ENCODE data around the gene CANT1.

CANT1 gene

DNA sequence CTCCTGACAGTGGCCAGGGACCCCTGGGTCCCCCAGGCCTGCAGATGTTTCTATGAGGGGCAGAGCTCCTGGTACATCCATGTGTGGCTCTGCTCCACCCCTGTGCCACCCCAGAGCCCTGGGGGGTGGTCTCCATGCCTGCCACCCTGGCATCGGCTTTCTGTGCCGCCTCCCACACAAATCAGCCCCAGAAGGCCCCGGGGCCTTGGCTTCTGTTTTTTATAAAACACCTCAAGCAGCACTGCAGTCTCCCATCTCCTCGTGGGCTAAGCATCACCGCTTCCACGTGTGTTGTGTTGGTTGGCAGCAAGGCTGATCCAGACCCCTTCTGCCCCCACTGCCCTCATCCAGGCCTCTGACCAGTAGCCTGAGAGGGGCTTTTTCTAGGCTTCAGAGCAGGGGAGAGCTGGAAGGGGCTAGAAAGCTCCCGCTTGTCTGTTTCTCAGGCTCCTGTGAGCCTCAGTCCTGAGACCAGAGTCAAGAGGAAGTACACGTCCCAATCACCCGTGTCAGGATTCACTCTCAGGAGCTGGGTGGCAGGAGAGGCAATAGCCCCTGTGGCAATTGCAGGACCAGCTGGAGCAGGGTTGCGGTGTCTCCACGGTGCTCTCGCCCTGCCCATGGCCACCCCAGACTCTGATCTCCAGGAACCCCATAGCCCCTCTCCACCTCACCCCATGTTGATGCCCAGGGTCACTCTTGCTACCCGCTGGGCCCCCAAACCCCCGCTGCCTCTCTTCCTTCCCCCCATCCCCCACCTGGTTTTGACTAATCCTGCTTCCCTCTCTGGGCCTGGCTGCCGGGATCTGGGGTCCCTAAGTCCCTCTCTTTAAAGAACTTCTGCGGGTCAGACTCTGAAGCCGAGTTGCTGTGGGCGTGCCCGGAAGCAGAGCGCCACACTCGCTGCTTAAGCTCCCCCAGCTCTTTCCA, 39.5 kb upstream of the CANT1 start:
- H3K36me3 ChIP-seq (ENCODE audit: insufficient read depth, low read length): no peaks in the 10 kb centered on the region
- 89% methylated on average over 21 of the region's 21 CpGs for WGBS
- peaks cover 17% of the 10 kb centered on the region for H3K9me3 ChIP-seq (ENCODE audit: insufficient read depth, low read depth, low read length)
- H3K27ac ChIP-seq (ENCODE audit: low read depth, low read length): no peak overlapping the region
- no peak overlapping the region for H3K9ac ChIP-seq (ENCODE audit: low read depth, low read length)
- H3K27me3 ChIP-seq (ENCODE audit: insufficient read depth, low read length): no peaks in the 10 kb centered on the region; the same call in 1 of the 2 replicates
- H3K4me3 ChIP-seq (ENCODE audit: low read length): no peak overlapping the region
- H3K4me1 ChIP-seq (ENCODE audit: insufficient read depth, low read length): no peaks in the 10 kb centered on the region

- Histone ChIP-seq H3K9me3 (ENCODE audit: insufficient read depth, low read depth, low read length) (peaks cover 8% of the 10 kb centered on the region), H3K4me1 (ENCODE audit: insufficient read depth, low read length) (no peaks in the 10 kb centered on the region), H3K36me3 (ENCODE audit: insufficient read depth, low read length) (no peaks in the 10 kb centered on the region), H3K27ac (ENCODE audit: low read depth, low read length) (no peak overlapping the region), H3K4me3 (ENCODE audit: low read length) (no peak overlapping the region), H3K27me3 (ENCODE audit: insufficient read depth, low read length) (no peaks in the 10 kb centered on the region; the same call in 1 of the 2 replicates), H3K9ac (ENCODE audit: low read depth, low read length) (no peak overlapping the region)
- 89% methylated on average over 41 of the region's 41 CpGs for WGBS
Observed at GRCh38 chr17:79047923-79048825, 38.6 kb upstream of the CANT1 start.

GRCh38 chr17:79047291-79047920, 37.8 kb upstream of the CANT1 start:
- no peaks in the 10 kb centered on the region for H3K4me1 ChIP-seq (ENCODE audit: insufficient read depth, low read length)
- H3K27me3 ChIP-seq (ENCODE audit: insufficient read depth, low read length): no peaks in the 10 kb centered on the region; the same call in 1 of the 2 replicates
- H3K9me3 ChIP-seq (ENCODE audit: insufficient read depth, low read depth, low read length): peaks cover 7% of the 10 kb centered on the region
- H3K36me3 ChIP-seq (ENCODE audit: insufficient read depth, low read length): no peaks in the 10 kb centered on the region
- no peak overlapping the region for H3K9ac ChIP-seq (ENCODE audit: low read depth, low read length)
- no peak overlapping the region for H3K4me3 ChIP-seq (ENCODE audit: low read length)
- H3K27ac ChIP-seq (ENCODE audit: low read depth, low read length): no peak overlapping the region
- 95% methylated on average over 30 of the region's 30 CpGs for WGBS

DNA sequence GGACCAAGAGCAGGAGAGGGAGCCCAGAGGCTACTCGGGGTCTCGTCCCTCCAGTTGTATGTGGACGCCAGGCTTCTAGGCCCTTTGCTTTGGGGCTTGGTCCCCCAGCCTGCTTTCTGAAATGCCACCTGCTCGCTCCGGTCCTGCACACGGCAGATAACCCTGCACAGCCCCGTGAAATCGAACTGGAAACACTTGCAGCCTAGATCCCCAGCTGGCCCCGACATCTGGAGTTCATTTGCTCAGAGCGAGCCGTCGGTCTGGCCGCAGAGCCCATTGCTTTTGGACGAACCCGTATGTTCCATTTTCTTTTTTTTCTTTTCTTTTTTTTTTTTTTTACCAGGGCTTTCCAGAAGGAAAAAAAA, 37.3 kb upstream of the CANT1 start:
- no peaks in the 10 kb centered on the region; the same call in 1 of the 2 replicates for H3K27me3 ChIP-seq (ENCODE audit: insufficient read depth, low read length)
- WGBS: 97% methylated on average over 15 of the region's 15 CpGs
- H3K4me3 ChIP-seq (ENCODE audit: low read length): no peak overlapping the region
- no peaks in the 10 kb centered on the region for H3K4me1 ChIP-seq (ENCODE audit: insufficient read depth, low read length)
- H3K9me3 ChIP-seq (ENCODE audit: insufficient read depth, low read depth, low read length): peaks cover 4% of the 10 kb centered on the region
- H3K36me3 ChIP-seq (ENCODE audit: insufficient read depth, low read length): no peaks in the 10 kb centered on the region
- H3K9ac ChIP-seq (ENCODE audit: low read depth, low read length): no peak overlapping the region
- H3K27ac ChIP-seq (ENCODE audit: low read depth, low read length): no peak overlapping the region

DNA sequence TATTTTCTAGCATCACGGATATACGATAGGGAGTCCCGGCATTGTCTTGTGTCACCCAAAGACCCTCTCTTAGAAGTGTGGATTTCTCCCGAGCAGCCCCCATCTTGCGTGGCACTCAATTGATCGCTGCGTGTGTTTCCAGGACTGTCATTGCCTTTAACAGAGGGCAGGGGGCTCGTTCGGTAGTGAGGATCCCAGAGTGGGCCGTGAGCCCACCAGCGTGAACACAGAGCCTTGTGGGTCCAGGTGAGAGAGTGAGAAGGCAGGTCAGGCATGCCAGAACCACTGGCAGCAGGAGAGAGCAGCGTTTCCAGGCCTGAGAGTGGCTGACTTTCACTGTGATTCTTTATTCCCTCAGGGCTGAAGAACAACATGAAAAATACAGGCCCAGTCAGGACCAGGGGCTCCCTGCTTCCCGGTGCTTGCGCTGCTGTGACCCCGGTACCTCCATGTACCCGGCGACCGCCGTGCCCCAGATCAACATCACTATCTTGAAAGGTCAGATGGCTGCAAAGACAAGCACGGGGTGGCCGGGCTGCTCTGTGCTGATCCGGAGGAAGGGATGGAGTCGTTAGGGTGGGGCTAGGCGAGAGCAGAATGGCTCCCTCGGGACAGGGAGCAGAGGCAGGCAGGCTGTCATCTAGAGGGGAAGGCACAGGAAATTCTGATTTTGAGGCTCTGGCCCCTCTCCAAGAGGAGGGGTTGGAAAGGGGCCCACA, 36.8 kb upstream of the CANT1 start:
- Histone ChIP-seq H3K9me3 (ENCODE audit: insufficient read depth, low read depth, low read length) (peaks cover 4% of the 10 kb centered on the region; the same call in 1 of the 2 replicates), H3K27me3 (ENCODE audit: insufficient read depth, low read length) (no peaks in the 10 kb centered on the region; the same call in 1 of the 2 replicates), H3K4me1 (ENCODE audit: insufficient read depth, low read length) (no peaks in the 10 kb centered on the region), H3K27ac (ENCODE audit: low read depth, low read length) (no peak overlapping the region), H3K36me3 (ENCODE audit: insufficient read depth, low read length) (no peaks in the 10 kb centered on the region), H3K4me3 (ENCODE audit: low read length) (no peak overlapping the region), H3K9ac (ENCODE audit: low read depth, low read length) (no peak overlapping the region)
- WGBS: 84% methylated on average over 25 of the region's 25 CpGs

GRCh38 chr17:79045842-79046196, 36.3 kb upstream of the CANT1 start:
- Histone ChIP-seq H3K4me3 (ENCODE audit: low read length) (no peak overlapping the region), H3K27ac (ENCODE audit: low read depth, low read length) (no peak overlapping the region), H3K4me1 (ENCODE audit: insufficient read depth, low read length) (no peaks in the 10 kb centered on the region), H3K9me3 (ENCODE audit: insufficient read depth, low read depth, low read length) (no peaks in the 10 kb centered on the region), H3K27me3 (ENCODE audit: insufficient read depth, low read length) (no peaks in the 10 kb centered on the region; the same call in 1 of the 2 replicates), H3K36me3 (ENCODE audit: insufficient read depth, low read length) (no peaks in the 10 kb centered on the region), H3K9ac (ENCODE audit: low read depth, low read length) (no peak overlapping the region)
- 9% methylated on average over 11 of the region's 11 CpGs for WGBS

- Histone ChIP-seq H3K27me3 (ENCODE audit: insufficient read depth, low read length) (no peaks in the 10 kb centered on the region), H3K4me1 (ENCODE audit: insufficient read depth, low read length) (no peaks in the 10 kb centered on the region), H3K9ac (ENCODE audit: low read depth, low read length) (no peak overlapping the region), H3K9me3 (ENCODE audit: insufficient read depth, low read depth, low read length) (no peaks in the 10 kb centered on the region), H3K27ac (ENCODE audit: low read depth, low read length) (no peak overlapping the region), H3K36me3 (ENCODE audit: insufficient read depth, low read length) (no peaks in the 10 kb centered on the region), H3K4me3 (ENCODE audit: low read length) (no peak overlapping the region)
- 82% methylated on average over 15 of the region's 15 CpGs for WGBS
Observed at GRCh38 chr17:79045001-79045729, 35.6 kb upstream of the CANT1 start.

DNA sequence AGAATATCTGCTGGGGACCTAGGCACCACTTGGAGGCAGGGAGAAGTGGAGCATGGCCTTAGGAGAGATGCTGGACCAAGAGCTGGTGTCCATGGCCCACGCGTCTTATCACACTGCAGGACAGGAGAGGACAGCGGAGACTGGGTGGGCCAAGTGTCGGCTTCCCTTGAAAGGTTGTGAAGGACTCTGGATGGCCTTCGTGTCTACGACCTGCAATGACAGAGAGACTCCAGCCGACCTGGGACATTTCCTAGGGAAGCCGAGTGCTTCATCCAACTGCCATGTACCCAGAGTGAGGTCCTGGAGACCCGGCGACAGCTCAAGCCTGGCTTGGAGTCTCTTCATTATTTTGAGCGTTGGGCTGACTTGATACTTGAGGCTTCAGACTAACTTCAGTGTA, 34.9 kb upstream of the CANT1 start:
- no peak overlapping the region for H3K4me3 ChIP-seq (ENCODE audit: low read length)
- no peak overlapping the region for H3K27ac ChIP-seq (ENCODE audit: low read depth, low read length)
- 91% methylated on average over 11 of the region's 11 CpGs for whole genome bisulfite sequencing
- H3K27me3 ChIP-seq (ENCODE audit: insufficient read depth, low read length): no peaks in the 10 kb centered on the region
- no peaks in the 10 kb centered on the region for H3K9me3 ChIP-seq (ENCODE audit: insufficient read depth, low read depth, low read length)
- no peaks in the 10 kb centered on the region for H3K36me3 ChIP-seq (ENCODE audit: insufficient read depth, low read length)
- no peaks in the 10 kb centered on the region for H3K4me1 ChIP-seq (ENCODE audit: insufficient read depth, low read length)
- no peak overlapping the region for H3K9ac ChIP-seq (ENCODE audit: low read depth, low read length)

DNA sequence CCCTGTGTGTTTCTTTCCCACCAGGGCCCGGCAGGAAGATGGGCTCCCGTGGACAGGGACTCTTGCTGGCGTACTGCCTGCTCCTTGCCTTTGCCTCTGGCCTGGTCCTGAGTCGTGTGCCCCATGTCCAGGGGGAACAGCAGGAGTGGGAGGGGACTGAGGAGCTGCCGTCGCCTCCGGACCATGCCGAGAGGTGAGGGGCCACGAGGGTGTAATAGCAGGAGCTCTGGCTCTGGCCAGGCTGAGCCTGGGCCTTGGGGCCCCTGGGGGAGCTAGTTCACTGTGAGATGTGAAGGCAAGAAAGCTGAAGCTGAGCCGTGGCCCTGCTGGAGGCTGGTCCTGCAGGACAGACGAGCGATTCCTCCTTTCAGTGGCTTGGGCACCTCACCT, 34.4 kb upstream of the CANT1 start:
- Histone ChIP-seq H3K27ac (ENCODE audit: low read depth, low read length) (no peak overlapping the region), H3K36me3 (ENCODE audit: insufficient read depth, low read length) (no peaks in the 10 kb centered on the region), H3K27me3 (ENCODE audit: insufficient read depth, low read length) (no peaks in the 10 kb centered on the region), H3K4me3 (ENCODE audit: low read length) (no peak overlapping the region), H3K9me3 (ENCODE audit: insufficient read depth, low read depth, low read length) (no peaks in the 10 kb centered on the region), H3K9ac (ENCODE audit: low read depth, low read length) (no peak overlapping the region), H3K4me1 (ENCODE audit: insufficient read depth, low read length) (no peaks in the 10 kb centered on the region)
- WGBS: 74% methylated on average over 12 of the region's 12 CpGs
